Measurements from ENCODE around the gene SPTLC3. TPM values are rescaled to one million over a fixed set of nuclear protein-coding genes. Genes with fewer than 3 reads are reported as not detected.

Gene SPTLC3
- polyA plus RNA-seq, 6 donors from 2014 or later = not detected

- ATAC-seq (ENCODE audit: low read depth in 2 of 2) = no peak
- Mint-ChIP-seq H3K4me1 (no peaks in the 10 kb centered on the region), H3K4me3 (no peak overlapping the region), H3K27ac (no peak overlapping the region), H3K36me3 (no peaks in the 10 kb centered on the region), H3K9me3 (peaks cover 0 to 6% (median 0%) of the 10 kb centered on the region in 7 donors), H3K27me3 (no peaks in the 10 kb centered on the region)
- no peak for DNase-seq
Measured at GRCh38 chr20:13058666-13059389, 50.1 kb downstream of the SPTLC3 start.

- DNase-seq = no peak
- Mint-ChIP-seq H3K27ac (no peak overlapping the region), H3K9me3 (peaks cover 0 to 6% (median 0%) of the 10 kb centered on the region in 7 donors), H3K27me3 (no peaks in the 10 kb centered on the region), H3K4me3 (no peak overlapping the region), H3K4me1 (no peaks in the 10 kb centered on the region), H3K36me3 (no peaks in the 10 kb centered on the region)
- ATAC-seq (ENCODE audit: low read depth in 2 of 2) = no peak
Measured at GRCh38 chr20:13059398-13060136, 50.8 kb downstream of the SPTLC3 start.

GRCh38 chr20:13060327-13060726 is 51.6 kb downstream of the SPTLC3 start:
- ATAC-seq (ENCODE audit: low read depth in 2 of 2) = no peak
- Mint-ChIP-seq H3K27me3 (no peaks in the 10 kb centered on the region), H3K36me3 (no peaks in the 10 kb centered on the region), H3K4me3 (no peak overlapping the region), H3K27ac (no peak overlapping the region), H3K9me3 (peaks cover 0 to 6% (median 0%) of the 10 kb centered on the region in 7 donors), H3K4me1 (no peaks in the 10 kb centered on the region)
- DNase-seq = no peak

- ATAC-seq (ENCODE audit: low read depth in 2 of 2) (no peak), DNase-seq (no peak)
- H3K27ac Mint-ChIP-seq = no peak overlapping the region
- peaks cover 0 to 6% (median 1%) of the 10 kb centered on the region in 7 donors for H3K9me3 Mint-ChIP-seq
- H3K4me1 Mint-ChIP-seq = no peaks in the 10 kb centered on the region
- H3K36me3 Mint-ChIP-seq = no peaks in the 10 kb centered on the region
- H3K4me3 Mint-ChIP-seq = no peak overlapping the region
- no peaks in the 10 kb centered on the region for H3K27me3 Mint-ChIP-seq
Measured at GRCh38 chr20:13061381-13061780, 52.6 kb downstream of the SPTLC3 start.

GRCh38 chr20:13062789-13063188 is 54.0 kb downstream of the SPTLC3 start:
- no peak overlapping the region for H3K4me3 Mint-ChIP-seq
- H3K27me3 Mint-ChIP-seq = no peaks in the 10 kb centered on the region
- no peaks in the 10 kb centered on the region for H3K36me3 Mint-ChIP-seq
- H3K9me3 Mint-ChIP-seq = peaks cover 1 to 10% (median 4%) of the 10 kb centered on the region in 7 donors
- ATAC-seq (ENCODE audit: low read depth in 2 of 2) (no peak), DNase-seq (no peak)
- H3K27ac Mint-ChIP-seq = no peak overlapping the region
- no peaks in the 10 kb centered on the region for H3K4me1 Mint-ChIP-seq

GRCh38 chr20:13068336-13068735 is 59.6 kb downstream of the SPTLC3 start:
- ATAC-seq (ENCODE audit: low read depth in 2 of 2) (no peak), DNase-seq (no peak)
- Mint-ChIP-seq H3K36me3 (no peaks in the 10 kb centered on the region), H3K27me3 (peaks cover 0 to 10% (median 5%) of the 10 kb centered on the region in 3 donors), H3K4me1 (no peaks in the 10 kb centered on the region), H3K27ac (no peak overlapping the region), H3K9me3 (peaks cover 0 to 8% (median 4%) of the 10 kb centered on the region in 7 donors), H3K4me3 (no peak overlapping the region)

- Mint-ChIP-seq H3K4me3 (no peak overlapping the region), H3K27ac (no peak overlapping the region), H3K27me3 (no peaks in the 10 kb centered on the region), H3K9me3 (no peaks in the 10 kb centered on the region), H3K4me1 (no peaks in the 10 kb centered on the region), H3K36me3 (no peaks in the 10 kb centered on the region)
- DNase-seq (no peak), ATAC-seq (ENCODE audit: low read depth in 2 of 2) (no peak)
Measured at GRCh38 chr20:13081877-13082276, 73.1 kb downstream of the SPTLC3 start.

GRCh38 chr20:13082378-13082777 is 73.6 kb downstream of the SPTLC3 start:
- Mint-ChIP-seq H3K4me3 (no peak overlapping the region), H3K27ac (no peak overlapping the region), H3K4me1 (no peaks in the 10 kb centered on the region), H3K27me3 (no peaks in the 10 kb centered on the region), H3K9me3 (no peaks in the 10 kb centered on the region), H3K36me3 (no peaks in the 10 kb centered on the region)
- ATAC-seq (ENCODE audit: low read depth in 2 of 2) = no peak
- DNase-seq = no peak

GRCh38 chr20:13085275-13085674 is 76.5 kb downstream of the SPTLC3 start:
- Mint-ChIP-seq H3K4me1 (no peaks in the 10 kb centered on the region), H3K9me3 (no peaks in the 10 kb centered on the region), H3K4me3 (no peak overlapping the region), H3K27me3 (no peaks in the 10 kb centered on the region), H3K36me3 (no peaks in the 10 kb centered on the region), H3K27ac (no peak overlapping the region)
- no peak for ATAC-seq (ENCODE audit: low read depth in 2 of 2)
- DNase-seq = no peak

- Mint-ChIP-seq H3K9me3 (no peaks in the 10 kb centered on the region), H3K27ac (peak overlapping the region in 1 of 6 donors; percentile 5), H3K4me1 (no peaks in the 10 kb centered on the region), H3K27me3 (no peaks in the 10 kb centered on the region), H3K4me3 (no peak overlapping the region), H3K36me3 (no peaks in the 10 kb centered on the region)
- ATAC-seq (ENCODE audit: low read depth in 2 of 2) = no peak
- DNase-seq = no peak
Measured at GRCh38 chr20:13089950-13090469, 81.2 kb downstream of the SPTLC3 start.

GRCh38 chr20:13092111-13092510 is 83.3 kb downstream of the SPTLC3 start:
- no peak for DNase-seq
- H3K9me3 Mint-ChIP-seq = no peaks in the 10 kb centered on the region
- no peak overlapping the region for H3K4me3 Mint-ChIP-seq
- H3K36me3 Mint-ChIP-seq = no peaks in the 10 kb centered on the region
- H3K27ac Mint-ChIP-seq = no peak overlapping the region
- ATAC-seq (ENCODE audit: low read depth in 2 of 2) = no peak
- no peaks in the 10 kb centered on the region for H3K4me1 Mint-ChIP-seq
- H3K27me3 Mint-ChIP-seq = no peaks in the 10 kb centered on the region

GRCh38 chr20:13094976-13095375 is 86.2 kb downstream of the SPTLC3 start:
- Mint-ChIP-seq H3K4me3 (no peak overlapping the region), H3K27me3 (no peaks in the 10 kb centered on the region), H3K9me3 (no peaks in the 10 kb centered on the region), H3K4me1 (no peaks in the 10 kb centered on the region), H3K27ac (no peak overlapping the region), H3K36me3 (no peaks in the 10 kb centered on the region)
- ATAC-seq (ENCODE audit: low read depth in 2 of 2) (no peak), DNase-seq (no peak)

- Mint-ChIP-seq H3K9me3 (no peaks in the 10 kb centered on the region), H3K27me3 (no peaks in the 10 kb centered on the region), H3K4me3 (no peak overlapping the region), H3K36me3 (no peaks in the 10 kb centered on the region), H3K4me1 (no peaks in the 10 kb centered on the region), H3K27ac (no peak overlapping the region)
- DNase-seq (no peak), ATAC-seq (ENCODE audit: low read depth in 2 of 2) (no peak)
Measured at GRCh38 chr20:13098720-13099355, 90.1 kb downstream of the SPTLC3 start.

GRCh38 chr20:13099676-13100075 is 90.9 kb downstream of the SPTLC3 start:
- no peaks in the 10 kb centered on the region for H3K27me3 Mint-ChIP-seq
- ATAC-seq (ENCODE audit: low read depth in 2 of 2) (no peak), DNase-seq (no peak)
- no peaks in the 10 kb centered on the region for H3K4me1 Mint-ChIP-seq
- H3K36me3 Mint-ChIP-seq = no peaks in the 10 kb centered on the region
- no peak overlapping the region for H3K27ac Mint-ChIP-seq
- no peak overlapping the region for H3K4me3 Mint-ChIP-seq
- H3K9me3 Mint-ChIP-seq = no peaks in the 10 kb centered on the region
